Tibial nerve (tissue), 4 donors: Measurements from ENCODE around the gene LSAMP. TPM values are rescaled to one million over a fixed set of nuclear protein-coding genes. Genes with fewer than 3 reads are reported as not detected.
A peak's percentile ranks its signal among the peaks of the same experiment; 100 is the strongest.

Experiments
- DNase-seq, 2 donors: peaks; one replicate each; pipeline ENCODE4 v3.0.0-alpha.2; 2019; ENCODE audit warnings: low spot score in 2 of 2
- H3K27ac ChIP-seq, 4 donors: fragments of 200-600 bp; sonication (generic) in 3 of 4; one replicate each; pipeline ENCODE4 v1.5.1; 2017 to 2019; ENCODE audit warnings: mild to moderate bottlenecking in 1 of 4
- H3K27me3 ChIP-seq, 2 donors: fragments of 200-600 bp; sonication (generic) in 1 of 2; one replicate each; pipeline versions ENCODE4 v1.5.1 to v1.6.0; 2017 to 2019
- H3K36me3 ChIP-seq, 3 donors: fragments of 200-600 bp; sonication (generic); one replicate each; pipeline ENCODE4 v1.5.1; 2018 to 2019
- H3K4me1 ChIP-seq, 4 donors: fragments of 200-600 bp; sonication (generic) in 3 of 4; one replicate each; pipeline ENCODE4 v1.5.1; 2017 to 2019
- H3K4me3 ChIP-seq, 4 donors: fragments of 200-600 bp; sonication (generic) in 3 of 4; one replicate each; pipeline ENCODE4 v1.5.1; 2017 to 2019; ENCODE audit warnings: mild to moderate bottlenecking in 1 of 4, moderate library complexity in 1 of 4
- H3K9me3 ChIP-seq, 4 donors: fragments of 200-600 bp; sonication (generic) in 3 of 4; one replicate each; pipeline ENCODE4 v1.5.1; 2017 to 2019
- CTCF ChIP-seq, 5 experiments: fragments of 200-600 bp in 3 of 5; fragments of 450-650 bp in 2 of 5; sonication (generic) in 3 of 5; IDR thresholded peaks; one replicate each; pipeline ENCODE4 v1.5.1; 2016 to 2019; ENCODE audit warnings: antibody characterized with exemption in 5 of 5, mild to moderate bottlenecking in 3 of 5, moderate library complexity in 2 of 5
- EP300 ChIP-seq, 2 donors: sonication (generic); formaldehyde crosslinking; IDR thresholded peaks; one replicate each; pipeline ENCODE4 v1.6.1; 2017; ENCODE audit warnings: antibody characterized with exemption in 2 of 2, mild to moderate bottlenecking in 1 of 2
- POLR2A ChIP-seq, 2 donors: fragments of 450-650 bp; IDR thresholded peaks; one replicate each; pipeline ENCODE4 v1.6.1; 2017; ENCODE audit warnings: antibody characterized with exemption in 2 of 2, mild to moderate bottlenecking in 2 of 2, moderate library complexity in 2 of 2
- WGBS, 2 donors: methylation state at CpG; one replicate each; pipeline ENCODE4 v1.1.5; 2018; 5-methylcytosine and 5-hydroxymethylcytosine counted together
- total RNA-seq, 4 donors: library from RNA; depleted of rRNA; stranded (reverse); fragments of >200 nt; gene quantifications; one replicate each; pipeline ENCODE4 v1.1.0, GENCODE V29; 2016

LSAMP gene
- total RNA-seq, 4 donors from 2014 or later = 3.6 to 6.1 (median 4.2) TPM

GRCh38 chr3:116161575-116162525, 283.4 kb downstream of the LSAMP start:
- Histone ChIP-seq H3K27ac (peak overlapping the region in 2 of 4 donors; percentile 12 to 38), H3K36me3 (no peaks in the 10 kb centered on the region), H3K4me1 (no peaks in the 10 kb centered on the region), H3K9me3 (no peaks in the 10 kb centered on the region), H3K27me3 (no peaks in the 10 kb centered on the region), H3K4me3 (peak overlapping the region in 1 of 4 donors; percentile 10)
- TF ChIP-seq EP300 (IDR thresholded peaks at IDR 0.05) = no peak
- no peak for TF ChIP-seq POLR2A (IDR thresholded peaks at IDR 0.05)
- no peak for TF ChIP-seq CTCF (IDR thresholded peaks at IDR 0.05)
- no peak for DNase-seq
- WGBS, 2 donors = 41 to 42% methylated on average over 5 of the region's 5 CpGs

- no peak overlapping the region for H3K27ac ChIP-seq
- no peak overlapping the region for H3K4me3 ChIP-seq
- no peaks in the 10 kb centered on the region for H3K36me3 ChIP-seq
- TF ChIP-seq POLR2A (IDR thresholded peaks at IDR 0.05) = no peak
- no peak for TF ChIP-seq EP300 (IDR thresholded peaks at IDR 0.05)
- TF ChIP-seq CTCF (IDR thresholded peaks at IDR 0.05) = no peak
- H3K9me3 ChIP-seq = no peaks in the 10 kb centered on the region
- DNase-seq = no peak
- no peaks in the 10 kb centered on the region for H3K4me1 ChIP-seq
- no peaks in the 10 kb centered on the region for H3K27me3 ChIP-seq
- WGBS, 2 donors = 93 to 94% methylated on average over 1 of the region's 1 CpG
These were observed 284.7 kb downstream of the LSAMP start for GRCh38 chr3:116160594-116160993.

GRCh38 chr3:116155841-116156240, 289.4 kb downstream of the LSAMP start:
- 62 to 100% methylated on average over 1 of the region's 1 CpG for WGBS, 2 donors
- no peak overlapping the region for H3K27ac ChIP-seq
- no peaks in the 10 kb centered on the region for H3K27me3 ChIP-seq
- TF ChIP-seq EP300 (IDR thresholded peaks at IDR 0.05) (no peak), CTCF (IDR thresholded peaks at IDR 0.05) (no peak), POLR2A (IDR thresholded peaks at IDR 0.05) (no peak)
- H3K36me3 ChIP-seq = no peaks in the 10 kb centered on the region
- DNase-seq = no peak
- no peak overlapping the region for H3K4me3 ChIP-seq
- H3K4me1 ChIP-seq = peaks cover 0 to 3% (median 0%) of the 10 kb centered on the region in 4 donors
- H3K9me3 ChIP-seq = no peaks in the 10 kb centered on the region

GRCh38 chr3:116154389-116154788, 290.9 kb downstream of the LSAMP start:
- H3K36me3 ChIP-seq = no peaks in the 10 kb centered on the region
- no peak overlapping the region for H3K4me3 ChIP-seq
- no peaks in the 10 kb centered on the region for H3K9me3 ChIP-seq
- peaks cover 0 to 3% (median 0%) of the 10 kb centered on the region in 4 donors for H3K4me1 ChIP-seq
- no peak overlapping the region for H3K27ac ChIP-seq
- no peaks in the 10 kb centered on the region for H3K27me3 ChIP-seq
- no peak for DNase-seq
- no peak for TF ChIP-seq EP300 (IDR thresholded peaks at IDR 0.05)
- no peak for TF ChIP-seq POLR2A (IDR thresholded peaks at IDR 0.05)
- TF ChIP-seq CTCF (IDR thresholded peaks at IDR 0.05) = no peak
- WGBS, 2 donors = 79 to 90% methylated on average over 2 of the region's 2 CpGs

GRCh38 chr3:116153174-116153573, 292.1 kb downstream of the LSAMP start:
- H3K4me3 ChIP-seq = no peak overlapping the region
- H3K27me3 ChIP-seq = no peaks in the 10 kb centered on the region
- 56 to 61% methylated on average over 3 of the region's 3 CpGs for WGBS, 2 donors
- no peaks in the 10 kb centered on the region for H3K36me3 ChIP-seq
- no peak overlapping the region for H3K27ac ChIP-seq
- H3K4me1 ChIP-seq = peaks cover 0 to 3% (median 0%) of the 10 kb centered on the region in 4 donors
- TF ChIP-seq CTCF (IDR thresholded peaks at IDR 0.05) (no peak), EP300 (IDR thresholded peaks at IDR 0.05) (no peak), POLR2A (IDR thresholded peaks at IDR 0.05) (no peak)
- no peak for DNase-seq
- H3K9me3 ChIP-seq = no peaks in the 10 kb centered on the region
